Measurements from ENCODE around the gene ASPHD1. TPM values are rescaled to one million over a fixed set of nuclear protein-coding genes. Genes with fewer than 3 reads are reported as not detected.
A peak's percentile ranks its signal among the peaks of the same experiment; 100 is the strongest.
"Not testable (repeated sequence)": the region's sequence is repeated elsewhere in the genome, so short reads cannot be mapped to it uniquely, and the experiment has no call there.

The ASPHD1 gene
- total RNA-seq, 2 donors from 2014 or later, result 3.1 to 3.5 TPM

DNA sequence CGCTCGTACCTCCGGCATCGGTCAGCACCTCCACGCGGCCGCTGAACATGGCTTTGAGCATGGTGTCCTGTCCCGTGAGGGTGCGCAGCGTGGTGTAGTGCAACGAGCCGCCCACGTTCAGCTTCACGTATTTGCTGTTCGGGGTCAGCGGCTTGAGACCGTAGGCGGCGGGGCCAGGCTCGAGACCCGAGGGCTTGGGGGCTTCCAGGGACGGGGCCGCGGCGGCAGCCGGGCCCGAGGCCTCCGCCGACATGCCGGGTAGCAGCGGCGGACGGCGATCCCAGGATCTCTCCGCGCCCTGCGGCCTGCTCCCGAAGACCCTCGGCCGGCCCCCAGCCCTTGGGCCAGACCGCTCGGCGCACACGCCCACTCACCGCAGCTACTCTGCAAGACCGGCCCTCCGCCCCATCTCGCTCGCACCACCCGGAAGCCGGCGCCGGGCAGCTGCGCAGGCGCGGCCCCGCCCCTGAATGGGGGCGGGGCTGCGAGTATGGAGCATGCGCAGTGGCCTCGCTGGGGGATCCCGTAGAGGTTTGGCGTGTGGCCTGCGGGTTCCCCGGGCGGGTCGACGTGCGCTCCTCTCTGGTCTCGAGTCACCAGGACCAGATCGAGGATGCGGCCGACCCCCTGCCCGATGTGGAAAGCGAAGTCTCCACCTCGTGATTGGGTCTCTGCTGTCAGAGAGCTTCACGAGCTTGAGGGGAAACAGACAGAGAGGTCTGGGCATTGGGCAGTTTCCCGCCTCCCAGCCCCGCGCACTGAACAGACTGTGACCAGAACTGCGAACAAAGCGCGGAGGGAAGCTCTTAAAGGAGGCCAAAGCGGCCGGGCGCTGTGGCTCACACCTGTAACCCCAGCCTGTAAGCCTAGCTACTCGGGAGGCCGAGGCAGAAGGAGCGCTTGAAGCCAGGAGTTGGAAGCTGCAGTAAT is 25.8 kb downstream of the ASPHD1 start, which contains the start of gene KCTD13:
Gene KCTD13, minus strand, starts transcription at position 446 of the 930 bp plus-strand sequence. Its CDS starts 193 bp downstream, at position 253.
- Mint-ChIP-seq H3K9me3 (no peaks in the 10 kb centered on the region), H3K27ac (peak within 1 kb of the TSS; percentile 97), H3K36me3 (ENCODE audit: low read depth) (peaks cover 46% of the 10 kb centered on the region), H3K4me3 (peak within 1 kb of the TSS; percentile 97), H3K27me3 (no peaks in the 10 kb centered on the region), H3K4me1 (peaks cover 14% of the 10 kb centered on the region)
- peak; percentile 95 for ATAC-seq (replicated peaks)

DNA sequence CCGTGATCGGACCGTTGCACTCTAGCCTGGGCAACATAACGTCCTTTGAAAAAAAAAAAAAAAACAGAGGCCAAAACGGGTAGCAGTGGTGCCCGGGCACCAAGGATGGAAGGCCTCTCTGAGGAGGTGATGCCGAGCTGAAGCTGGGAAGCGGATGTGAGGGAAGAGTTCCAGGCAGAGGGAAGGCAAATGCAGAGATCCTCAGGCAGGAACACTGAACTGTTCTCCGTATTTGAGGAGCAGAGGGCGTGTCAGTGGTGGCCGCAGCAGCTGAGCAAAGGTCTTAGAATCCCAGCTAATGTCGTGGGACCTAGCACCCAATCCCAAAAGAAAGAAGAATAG is 26.4 kb downstream of the ASPHD1 start:
- Mint-ChIP-seq H3K4me1 (peaks cover 14% of the 10 kb centered on the region), H3K27ac (peak overlapping the region; percentile 96), H3K27me3 (no peaks in the 10 kb centered on the region), H3K9me3 (no peaks in the 10 kb centered on the region), H3K4me3 (peak overlapping the region; percentile 97), H3K36me3 (ENCODE audit: low read depth) (peaks cover 40% of the 10 kb centered on the region)
- no peak for ATAC-seq (replicated peaks)

DNA sequence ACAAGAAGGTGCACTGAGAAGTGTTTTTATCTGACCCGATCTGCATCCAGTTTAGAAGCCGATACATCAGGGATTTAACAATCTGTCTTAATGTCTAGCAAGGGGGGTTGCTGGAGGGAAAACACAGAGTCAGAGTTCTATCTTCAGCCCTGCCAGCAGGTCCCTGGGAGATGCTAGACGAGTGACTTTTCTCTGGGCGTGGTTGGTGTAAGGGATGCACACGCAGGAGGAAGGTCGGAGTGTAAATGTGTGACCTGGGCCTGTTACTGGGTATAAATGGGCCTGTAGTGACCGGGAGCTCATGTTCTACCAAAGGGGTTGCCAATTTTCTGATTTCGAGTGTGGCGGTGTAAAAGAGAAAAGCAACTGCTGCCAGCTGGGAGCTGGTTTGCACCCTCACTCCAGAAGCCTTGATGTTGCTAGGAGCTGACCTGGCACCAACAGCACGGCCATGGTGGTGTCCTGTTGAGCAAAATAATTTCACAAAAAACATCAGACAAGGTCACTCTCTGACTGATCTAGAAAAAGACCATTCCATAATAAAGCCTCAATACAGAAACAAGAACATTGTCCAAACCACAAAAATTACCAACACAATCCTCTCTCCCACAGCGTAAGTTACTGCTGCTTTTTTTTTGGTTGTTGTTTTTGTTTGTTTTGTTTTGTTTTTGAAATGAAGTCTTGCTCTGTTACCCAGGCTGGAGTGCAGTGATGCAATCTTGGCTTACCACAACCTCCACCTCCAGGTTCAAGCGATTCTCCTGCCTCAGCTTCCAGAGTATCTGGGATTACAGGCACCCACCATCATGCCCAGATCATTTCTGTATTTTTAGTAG is 27.0 kb downstream of the ASPHD1 start:
- Mint-ChIP-seq H3K4me1 (peaks cover 14% of the 10 kb centered on the region), H3K4me3 (peak overlapping the region; percentile 97), H3K27ac (peak overlapping the region; percentile 96), H3K9me3 (no peaks in the 10 kb centered on the region), H3K27me3 (no peaks in the 10 kb centered on the region), H3K36me3 (ENCODE audit: low read depth) (peaks cover 34% of the 10 kb centered on the region)
- no peak for ATAC-seq (replicated peaks)

DNA sequence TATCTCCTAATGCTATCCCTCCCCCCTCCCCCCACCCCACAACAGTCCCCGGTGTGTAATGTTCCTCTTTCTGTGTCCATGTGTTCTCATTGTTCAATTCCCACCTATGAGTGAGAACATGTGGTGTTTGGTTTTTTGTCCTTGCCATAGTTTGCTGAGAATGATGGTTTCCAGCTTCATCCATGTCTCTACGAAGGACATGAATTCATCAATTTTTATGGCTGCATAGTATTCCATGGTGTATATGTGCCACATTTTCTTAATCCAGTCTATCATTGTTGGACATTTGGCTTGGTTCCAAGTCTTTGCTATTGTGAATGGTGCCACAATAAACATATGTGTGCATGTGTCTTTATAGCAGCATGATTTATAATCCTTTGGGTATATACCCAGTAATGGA is 31.5 kb downstream of the ASPHD1 start:
- not testable (repeated sequence) for H3K4me3 Mint-ChIP-seq; H3K36me3 Mint-ChIP-seq (ENCODE audit: low read depth); H3K27ac Mint-ChIP-seq; H3K4me1 Mint-ChIP-seq; H3K9me3 Mint-ChIP-seq; ATAC-seq (replicated peaks); H3K27me3 Mint-ChIP-seq

DNA sequence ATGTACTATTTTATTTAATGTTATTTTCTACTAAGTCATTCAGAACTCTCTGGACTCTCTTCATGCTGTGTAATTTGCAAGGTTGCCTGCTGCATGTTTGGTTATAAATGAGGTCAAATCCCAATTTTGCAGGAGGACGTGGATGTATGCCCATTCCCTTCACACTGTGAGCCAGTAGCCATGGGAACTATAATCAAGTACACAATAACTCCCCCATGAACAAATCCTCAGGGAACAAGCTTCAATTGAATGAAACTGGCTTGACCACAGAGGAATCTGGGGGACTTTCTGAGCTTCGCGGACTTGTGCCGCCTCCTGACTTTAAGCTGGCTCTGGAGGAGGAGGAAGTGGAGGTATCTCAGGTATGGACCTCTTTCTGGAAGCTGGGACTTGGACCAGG is 40.4 kb downstream of the ASPHD1 start:
- H3K27ac Mint-ChIP-seq, result no peak overlapping the region
- no peaks in the 10 kb centered on the region for H3K36me3 Mint-ChIP-seq (ENCODE audit: low read depth)
- peaks cover 11% of the 10 kb centered on the region for H3K27me3 Mint-ChIP-seq
- H3K4me1 Mint-ChIP-seq, result peaks cover 5% of the 10 kb centered on the region
- H3K9me3 Mint-ChIP-seq, result no peaks in the 10 kb centered on the region
- no peak overlapping the region for H3K4me3 Mint-ChIP-seq
- ATAC-seq (replicated peaks), result no peak

DNA sequence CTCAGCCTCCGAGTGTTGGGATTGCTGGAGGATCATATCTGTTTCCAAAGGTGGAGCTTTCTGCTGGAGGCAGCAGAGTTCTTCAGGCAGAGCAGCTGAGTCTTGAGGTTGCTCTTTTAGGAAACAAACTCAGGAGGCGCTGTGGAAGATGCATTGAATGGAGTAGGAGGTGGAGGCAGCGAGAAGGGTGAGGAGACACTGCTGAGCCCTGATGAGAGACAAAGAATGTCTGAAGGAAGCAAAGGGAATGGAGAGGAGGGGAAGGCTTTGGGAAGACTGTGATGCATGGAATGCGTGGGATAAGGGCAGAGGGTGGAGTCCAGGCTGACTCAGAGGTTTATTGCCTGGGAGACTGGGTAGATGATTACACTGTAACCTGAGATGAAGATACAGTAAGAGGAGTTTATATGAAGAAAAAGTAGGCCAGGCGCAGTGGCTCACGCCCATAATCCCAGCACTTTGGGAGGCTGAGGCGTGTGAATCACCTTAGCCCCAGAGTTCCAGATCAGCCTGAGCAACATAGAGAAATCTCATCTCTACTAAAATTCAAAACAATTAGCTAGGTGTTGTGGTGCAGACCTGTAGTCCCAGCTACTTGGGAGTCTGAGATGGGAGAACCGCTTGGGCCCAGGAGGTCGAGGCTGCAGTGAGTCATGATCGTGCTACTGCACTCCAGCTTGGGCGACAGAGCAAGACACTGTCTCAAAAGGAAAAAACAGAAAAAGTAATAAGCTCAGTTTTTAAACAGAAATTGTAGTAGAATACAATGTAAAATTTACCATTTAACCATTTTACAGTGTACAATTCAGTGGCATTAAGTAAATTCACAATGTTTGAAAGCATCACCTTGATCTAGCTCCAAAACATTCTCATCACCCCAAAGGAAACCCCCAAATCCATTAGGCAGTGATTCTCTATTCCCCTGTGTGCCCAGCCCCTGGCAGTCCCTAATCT is 43.8 kb downstream of the ASPHD1 start:
- peaks cover 4% of the 10 kb centered on the region for H3K27me3 Mint-ChIP-seq
- H3K27ac Mint-ChIP-seq, result peak overlapping the region; percentile 44
- H3K4me3 Mint-ChIP-seq, result no peak overlapping the region
- ATAC-seq (replicated peaks), result no peak
- H3K4me1 Mint-ChIP-seq, result peaks cover 5% of the 10 kb centered on the region
- no peaks in the 10 kb centered on the region for H3K9me3 Mint-ChIP-seq
- no peaks in the 10 kb centered on the region for H3K36me3 Mint-ChIP-seq (ENCODE audit: low read depth)

DNA sequence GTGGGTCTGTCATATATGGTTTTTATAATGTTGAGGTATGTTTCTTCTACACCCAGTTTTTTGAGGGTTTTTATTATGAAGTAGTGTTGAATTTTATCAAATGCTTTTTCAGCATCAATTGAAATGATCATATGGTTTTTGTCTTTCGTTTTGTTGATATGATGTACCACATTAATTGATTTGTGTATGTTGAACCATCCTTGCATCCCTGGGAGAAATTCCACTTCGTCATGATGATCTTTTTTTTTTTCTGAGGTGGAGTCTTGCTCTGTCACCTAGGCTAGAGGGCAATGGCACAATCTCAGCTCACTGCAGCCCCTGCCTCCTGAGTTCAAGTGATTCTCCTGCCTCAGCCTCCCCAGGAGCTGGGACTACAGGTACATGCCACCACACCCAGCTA is 47.6 kb downstream of the ASPHD1 start:
- H3K36me3 Mint-ChIP-seq (ENCODE audit: low read depth), result no peaks in the 10 kb centered on the region
- H3K27me3 Mint-ChIP-seq, result no peaks in the 10 kb centered on the region
- no peak for ATAC-seq (replicated peaks)
- peaks cover 4% of the 10 kb centered on the region for H3K9me3 Mint-ChIP-seq
- H3K27ac Mint-ChIP-seq, result no peak overlapping the region
- no peak overlapping the region for H3K4me3 Mint-ChIP-seq
- peaks cover 5% of the 10 kb centered on the region for H3K4me1 Mint-ChIP-seq

DNA sequence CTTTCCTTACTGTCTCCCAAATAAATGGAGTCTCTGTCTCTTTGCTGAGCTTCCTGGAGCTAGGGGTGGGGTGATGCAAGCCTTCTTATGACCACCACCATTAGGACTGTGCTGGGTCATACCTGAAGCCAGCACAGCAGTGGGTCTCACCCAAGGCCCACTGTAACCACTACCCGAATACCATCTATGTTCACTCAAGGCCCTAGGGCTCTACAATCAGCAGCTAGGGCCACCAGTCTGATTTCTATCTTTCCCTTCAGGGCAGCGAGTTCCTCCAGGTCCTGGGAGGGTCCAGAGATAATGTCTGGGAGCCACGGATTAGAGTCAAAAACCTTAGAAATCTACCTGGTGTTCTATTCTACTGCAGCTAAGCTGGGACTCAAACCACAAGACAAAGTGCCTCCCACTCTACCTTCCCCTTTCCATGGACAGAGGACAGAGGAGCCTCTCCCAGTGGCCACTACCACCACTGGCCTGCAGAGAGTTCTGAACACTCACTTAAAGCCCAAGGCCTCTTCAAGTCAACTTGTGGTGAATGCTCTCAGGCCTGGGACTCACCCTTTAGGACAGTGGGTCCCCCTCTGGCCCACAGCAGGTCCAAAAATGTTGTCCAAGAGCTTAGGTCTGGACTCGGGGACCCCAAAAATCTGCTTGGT is 50.6 kb downstream of the ASPHD1 start:
- no peaks in the 10 kb centered on the region for H3K4me1 Mint-ChIP-seq
- no peak overlapping the region for H3K27ac Mint-ChIP-seq
- no peaks in the 10 kb centered on the region for H3K27me3 Mint-ChIP-seq
- no peak overlapping the region for H3K4me3 Mint-ChIP-seq
- no peak for ATAC-seq (replicated peaks)
- no peaks in the 10 kb centered on the region for H3K36me3 Mint-ChIP-seq (ENCODE audit: low read depth)
- peaks cover 4% of the 10 kb centered on the region for H3K9me3 Mint-ChIP-seq

DNA sequence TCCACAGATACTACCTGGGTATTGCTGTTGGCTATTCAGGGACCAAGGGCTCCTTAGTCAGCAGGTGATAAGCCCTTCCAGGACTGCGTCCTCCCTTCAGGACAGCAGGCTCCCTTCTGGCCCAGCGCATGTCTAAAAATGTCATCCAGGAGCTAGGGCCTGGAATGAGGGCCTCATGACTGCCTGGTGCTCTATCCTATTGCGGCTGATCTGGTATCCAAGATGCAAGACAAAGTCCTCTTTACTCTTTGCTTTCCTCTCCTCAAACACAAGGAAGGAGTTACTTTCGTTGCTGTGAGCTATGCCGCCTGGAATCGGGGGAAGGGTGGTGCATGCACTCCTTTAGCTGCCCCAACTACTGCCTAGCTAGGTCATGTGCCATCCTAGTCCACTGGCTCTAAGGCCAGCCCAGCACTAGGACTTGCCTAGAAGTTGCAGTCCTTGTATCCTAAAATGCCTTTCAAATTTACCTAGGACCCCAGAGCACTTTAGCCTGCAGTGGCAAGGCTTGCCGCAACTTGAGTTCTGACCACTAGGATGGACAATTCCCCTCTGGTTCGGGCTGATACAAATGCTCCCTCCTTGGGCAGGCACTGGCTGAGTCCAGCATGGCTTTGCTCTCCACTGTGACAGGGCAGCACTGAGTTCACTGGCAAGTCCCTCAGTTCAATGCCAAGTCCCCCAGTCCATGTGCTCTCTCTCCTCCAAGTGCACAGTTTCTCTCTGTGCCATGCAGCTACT is 51.5 kb downstream of the ASPHD1 start:
- Mint-ChIP-seq H3K36me3 (ENCODE audit: low read depth) (no peaks in the 10 kb centered on the region), H3K4me1 (no peaks in the 10 kb centered on the region), H3K27me3 (no peaks in the 10 kb centered on the region), H3K9me3 (peaks cover 4% of the 10 kb centered on the region), H3K27ac (no peak overlapping the region), H3K4me3 (no peak overlapping the region)
- no peak for ATAC-seq (replicated peaks)

Other genes starting within 250 kb of the ASPHD1 start
- gene SPN, start 237.2 kb upstream of the ASPHD1 start, total RNA-seq, result 100 to 1,000 TPM; 137 to 173 TPM
- gene QPRT, start 221.3 kb upstream of the ASPHD1 start, total RNA-seq, result 1 to 10 TPM; 3.2 to 4.3 TPM
- gene C16orf54, start 154.5 kb upstream of the ASPHD1 start, total RNA-seq, result 10 to 100 TPM; 15.9 to 23.5 TPM
- not detected for gene ZG16, start 122.2 kb upstream of the ASPHD1 start, total RNA-seq
- gene KIF22, start 109.7 kb upstream of the ASPHD1 start, total RNA-seq, result 100 to 1,000 TPM; 122 to 139 TPM
- gene MAZ, start 94.0 kb upstream of the ASPHD1 start, total RNA-seq, result 100 to 1,000 TPM; 239 to 288 TPM
- 1 to 10 TPM; 1.2 to 9.1 TPM for gene PRRT2, start 88.3 kb upstream of the ASPHD1 start, total RNA-seq
- 10 to 100 TPM; 26.8 to 26.9 TPM for gene PAGR1, start 84.3 kb upstream of the ASPHD1 start, total RNA-seq
- gene MVP, start 80.0 kb upstream of the ASPHD1 start, total RNA-seq, result 100 to 1,000 TPM; 101 to 133 TPM
- 10 to 100 TPM; 36.1 to 45.9 TPM for gene CDIPT, start 37.3 kb upstream of the ASPHD1 start, total RNA-seq
- under 1 TPM in 1 of 2 donors, not detected in 1; 0.56 TPM for gene SEZ6L2, start 938 bp upstream of the ASPHD1 start, total RNA-seq
- gene KCTD13, start 25.7 kb downstream of the ASPHD1 start, total RNA-seq, result 10 to 100 TPM; 31.9 to 36.0 TPM
- 10 to 100 TPM; 55.2 to 70.8 TPM for gene TMEM219, start 61.6 kb downstream of the ASPHD1 start, total RNA-seq
- 10 to 100 TPM; 34.9 to 44.0 TPM for gene TAOK2, start 73.4 kb downstream of the ASPHD1 start, total RNA-seq
- gene HIRIP3, start 95.1 kb downstream of the ASPHD1 start, total RNA-seq, result 10 to 100 TPM; 23.9 to 34.1 TPM
- 100 to 1,000 TPM in 1 of 2 donors, 10 to 100 TPM in 1; 77.9 to 116 TPM for gene INO80E, start 95.8 kb downstream of the ASPHD1 start, total RNA-seq
- 1 to 10 TPM in 1 of 2 donors, under 1 TPM in 1; 0.19 to 1.0 TPM for gene DOC2A, start 110.5 kb downstream of the ASPHD1 start, total RNA-seq
- gene C16orf92, start 122.7 kb downstream of the ASPHD1 start, total RNA-seq, result not detected
- gene TLCD3B, start 130.8 kb downstream of the ASPHD1 start, total RNA-seq, result 1 to 10 TPM; 1.9 to 7.4 TPM
- 1,000 to 10,000 TPM; 2,200 to 3,862 TPM for gene ALDOA, start 165.3 kb downstream of the ASPHD1 start, total RNA-seq
- gene PPP4C, start 175.5 kb downstream of the ASPHD1 start, total RNA-seq, result 100 to 1,000 TPM; 111 to 147 TPM
- 1 to 10 TPM; 1.1 to 3.7 TPM for gene TBX6, start 191.4 kb downstream of the ASPHD1 start, total RNA-seq
- 100 to 1,000 TPM in 1 of 2 donors, 10 to 100 TPM in 1; 34.7 to 107 TPM for gene YPEL3, start 195.7 kb downstream of the ASPHD1 start, total RNA-seq
- 10 to 100 TPM; 13.4 to 37.8 TPM for gene GDPD3, start 213.0 kb downstream of the ASPHD1 start, total RNA-seq
- gene MAPK3, start 222.7 kb downstream of the ASPHD1 start, total RNA-seq, result 100 to 1,000 TPM in 1 of 2 donors, 10 to 100 TPM in 1; 73.1 to 141 TPM